ENCODE results near the gene BMP8B. TPM values are rescaled to one million over a fixed set of nuclear protein-coding genes. Genes with fewer than 3 reads are reported as not detected.

BMP8B gene
- total and polyA plus RNA-seq, 2 donors (not counting 1 experiment from before 2014, with no cell fraction given), result 0.01 TPM; not detected in 1

- no peaks in the 10 kb centered on the region for H3K9me3 ChIP-seq (ENCODE audit: control insufficient read depth, insufficient read depth, low read depth, low read length)
- no peak overlapping the region for H3K9ac ChIP-seq (ENCODE audit: insufficient read depth, low read length)
- DNase-seq (ENCODE audit: low read depth in 2 of 2), result peak in 1 of 2 donors; percentile 67
- no peak for TF ChIP-seq CTCF (conservative IDR thresholded peaks at IDR 0.05 in 1 of 2, IDR thresholded peaks at IDR 0.05 in 1 of 2; ENCODE audit: low read depth in 1 of 2, low read length in 2 of 2)
- TF ChIP-seq EZH2 (IDR thresholded peaks at IDR 0.05; ENCODE audit: low read length, missing control alignments), result no peak
- H3K79me2 ChIP-seq (ENCODE audit: control insufficient read depth, insufficient read depth, low read length), result no peaks in the 10 kb centered on the region
- H3K27ac ChIP-seq (ENCODE audit: insufficient read depth, low read length), result no peak overlapping the region
- no peaks in the 10 kb centered on the region for H3K27me3 ChIP-seq (ENCODE audit: control insufficient read depth, insufficient read depth, low read length)
- H3K4me1 ChIP-seq (ENCODE audit: control insufficient read depth, extremely low read depth, insufficient read depth, low read length), result peaks cover 4% of the 10 kb centered on the region
- H3K4me2 ChIP-seq (ENCODE audit: extremely low read depth, insufficient read depth, low read length), result no peak overlapping the region
- H3K36me3 ChIP-seq (ENCODE audit: control insufficient read depth, insufficient read depth, low read length), result peaks cover 24% of the 10 kb centered on the region
- H4K20me1 ChIP-seq (ENCODE audit: control insufficient read depth, extremely low read depth, insufficient read depth, low read length), result no peaks in the 10 kb centered on the region
- no peak overlapping the region for H2AFZ ChIP-seq (ENCODE audit: low read length)
- H3K4me3 ChIP-seq (replicated peaks in 1 of 4; ENCODE audit: control extremely low read depth in 1 of 4, insufficient read depth in 1 of 4, low read depth in 3 of 4, low read length in 4 of 4), result no peak overlapping the region
Measured at GRCh38 chr1:39754026-39754570, 34.6 kb downstream of the BMP8B start.

- Histone ChIP-seq H3K9me3 (ENCODE audit: control insufficient read depth, insufficient read depth, low read depth, low read length) (no peaks in the 10 kb centered on the region), H3K27me3 (ENCODE audit: control insufficient read depth, insufficient read depth, low read length) (no peaks in the 10 kb centered on the region), H3K4me3 (replicated peaks in 1 of 4; ENCODE audit: control extremely low read depth in 1 of 4, insufficient read depth in 1 of 4, low read depth in 3 of 4, low read length in 4 of 4) (no peak overlapping the region), H3K27ac (ENCODE audit: insufficient read depth, low read length) (no peak overlapping the region), H3K9ac (ENCODE audit: insufficient read depth, low read length) (no peak overlapping the region), H3K79me2 (ENCODE audit: control insufficient read depth, insufficient read depth, low read length) (no peaks in the 10 kb centered on the region), H3K4me2 (ENCODE audit: extremely low read depth, insufficient read depth, low read length) (no peak overlapping the region), H3K4me1 (ENCODE audit: control insufficient read depth, extremely low read depth, insufficient read depth, low read length) (peaks cover 4% of the 10 kb centered on the region), H4K20me1 (ENCODE audit: control insufficient read depth, extremely low read depth, insufficient read depth, low read length) (no peaks in the 10 kb centered on the region), H2AFZ (ENCODE audit: low read length) (no peak overlapping the region), H3K36me3 (ENCODE audit: control insufficient read depth, insufficient read depth, low read length) (peaks cover 24% of the 10 kb centered on the region)
- TF ChIP-seq CTCF (conservative IDR thresholded peaks at IDR 0.05 in 1 of 2, IDR thresholded peaks at IDR 0.05 in 1 of 2; ENCODE audit: low read depth in 1 of 2, low read length in 2 of 2) (no peak), EZH2 (IDR thresholded peaks at IDR 0.05; ENCODE audit: low read length, missing control alignments) (no peak)
- no peak for DNase-seq (ENCODE audit: low read depth in 2 of 2)
Measured at GRCh38 chr1:39753132-39754025, 35.3 kb downstream of the BMP8B start.

GRCh38 chr1:39752703-39753102 lies 36.0 kb downstream of the BMP8B start:
- Histone ChIP-seq H3K4me1 (ENCODE audit: control insufficient read depth, extremely low read depth, insufficient read depth, low read length) (peaks cover 4% of the 10 kb centered on the region), H3K9me3 (ENCODE audit: control insufficient read depth, insufficient read depth, low read depth, low read length) (no peaks in the 10 kb centered on the region), H3K9ac (ENCODE audit: insufficient read depth, low read length) (no peak overlapping the region), H3K4me2 (ENCODE audit: extremely low read depth, insufficient read depth, low read length) (no peak overlapping the region), H3K27me3 (ENCODE audit: control insufficient read depth, insufficient read depth, low read length) (no peaks in the 10 kb centered on the region), H3K4me3 (replicated peaks in 1 of 4; ENCODE audit: control extremely low read depth in 1 of 4, insufficient read depth in 1 of 4, low read depth in 3 of 4, low read length in 4 of 4) (no peak overlapping the region), H3K36me3 (ENCODE audit: control insufficient read depth, insufficient read depth, low read length) (peaks cover 24% of the 10 kb centered on the region), H3K79me2 (ENCODE audit: control insufficient read depth, insufficient read depth, low read length) (no peaks in the 10 kb centered on the region), H2AFZ (ENCODE audit: low read length) (no peak overlapping the region), H4K20me1 (ENCODE audit: control insufficient read depth, extremely low read depth, insufficient read depth, low read length) (no peaks in the 10 kb centered on the region), H3K27ac (ENCODE audit: insufficient read depth, low read length) (no peak overlapping the region)
- TF ChIP-seq EZH2 (IDR thresholded peaks at IDR 0.05; ENCODE audit: low read length, missing control alignments) (no peak), CTCF (conservative IDR thresholded peaks at IDR 0.05 in 1 of 2, IDR thresholded peaks at IDR 0.05 in 1 of 2; ENCODE audit: low read depth in 1 of 2, low read length in 2 of 2) (no peak)
- DNase-seq (ENCODE audit: low read depth in 2 of 2), result no peak

Data from fibroblast of lung (primary cell).